C1 segment of cervical spinal cord (tissue), 14 donors: ENCODE results near the gene RNU1-3.
"Not testable (repeated sequence)": the region's sequence is repeated elsewhere in the genome, so short reads cannot be mapped to it uniquely, and the experiment has no call there.

Experiments used
- DNase-seq, 14 donors: peaks; one replicate each; lab custom pipeline; 2025; lab: John Stamatoyannopoulos, UW

The RNU1-3 gene

GRCh38 chr1:16694308-16694702, 27.6 kb upstream of the RNU1-3 start:
- DNase-seq: not testable (repeated sequence)

GRCh38 chr1:16693449-16694307, 26.9 kb upstream of the RNU1-3 start:
- DNase-seq: not testable (repeated sequence)

DNA sequence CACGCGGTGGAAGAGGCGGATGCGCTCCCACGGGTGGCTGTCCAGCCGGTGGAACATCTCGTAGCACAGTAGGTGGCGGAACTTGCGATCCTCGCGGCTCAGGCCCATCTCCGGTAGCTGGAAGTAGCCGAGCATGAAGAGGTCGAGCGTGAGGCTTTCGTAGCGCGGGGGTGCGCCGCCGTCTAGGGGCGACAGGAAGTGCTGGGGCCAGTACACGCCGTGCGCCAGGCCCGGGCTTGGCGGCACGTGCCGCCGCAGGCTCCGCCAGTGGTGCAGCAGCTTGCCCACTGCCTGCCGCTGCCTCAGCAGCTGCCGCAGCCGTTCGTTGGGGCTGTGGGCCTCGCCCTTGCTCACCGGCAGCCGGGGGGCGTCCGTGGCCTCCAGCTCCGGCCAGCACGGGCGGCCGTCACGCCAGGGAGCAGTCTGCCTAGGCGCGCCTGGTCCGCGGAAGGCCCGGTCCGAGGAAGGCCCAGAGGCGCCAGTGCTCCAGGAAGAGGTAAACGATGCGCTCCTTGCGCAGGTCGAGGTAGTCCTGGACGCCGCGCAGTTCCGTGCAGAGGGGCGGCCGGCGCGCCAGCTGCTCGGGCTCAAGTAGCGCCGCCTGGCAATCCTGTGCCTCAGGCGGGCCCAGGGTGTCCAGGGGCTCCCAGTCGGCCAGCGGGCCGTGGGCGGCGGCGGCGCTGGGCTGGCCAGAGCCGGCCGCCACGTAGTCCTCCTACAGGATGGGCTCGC, 26.1 kb upstream of the RNU1-3 start:
- not testable (repeated sequence) for DNase-seq

DNA sequence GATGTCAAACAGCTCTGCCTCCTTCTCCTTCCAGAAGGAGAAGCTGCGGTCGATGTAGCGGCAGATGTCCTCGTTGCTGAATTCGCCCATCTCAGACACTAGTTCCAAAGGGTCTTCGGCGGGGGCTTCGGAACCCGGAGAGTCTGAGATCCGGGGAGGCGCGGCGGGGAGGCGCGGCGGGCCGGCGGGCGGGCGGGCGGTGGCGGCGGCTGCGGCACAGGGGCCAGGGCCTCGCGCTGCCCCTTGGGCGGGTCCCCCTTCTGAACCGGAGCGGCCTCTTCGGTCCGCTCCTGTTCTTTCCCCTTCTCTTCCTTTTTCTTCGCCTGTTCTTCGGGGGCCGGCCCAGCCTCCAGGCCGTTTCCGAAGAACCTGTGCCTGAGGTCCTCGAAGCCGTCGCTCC, 25.5 kb upstream of the RNU1-3 start:
- DNase-seq: not testable (repeated sequence)

DNA sequence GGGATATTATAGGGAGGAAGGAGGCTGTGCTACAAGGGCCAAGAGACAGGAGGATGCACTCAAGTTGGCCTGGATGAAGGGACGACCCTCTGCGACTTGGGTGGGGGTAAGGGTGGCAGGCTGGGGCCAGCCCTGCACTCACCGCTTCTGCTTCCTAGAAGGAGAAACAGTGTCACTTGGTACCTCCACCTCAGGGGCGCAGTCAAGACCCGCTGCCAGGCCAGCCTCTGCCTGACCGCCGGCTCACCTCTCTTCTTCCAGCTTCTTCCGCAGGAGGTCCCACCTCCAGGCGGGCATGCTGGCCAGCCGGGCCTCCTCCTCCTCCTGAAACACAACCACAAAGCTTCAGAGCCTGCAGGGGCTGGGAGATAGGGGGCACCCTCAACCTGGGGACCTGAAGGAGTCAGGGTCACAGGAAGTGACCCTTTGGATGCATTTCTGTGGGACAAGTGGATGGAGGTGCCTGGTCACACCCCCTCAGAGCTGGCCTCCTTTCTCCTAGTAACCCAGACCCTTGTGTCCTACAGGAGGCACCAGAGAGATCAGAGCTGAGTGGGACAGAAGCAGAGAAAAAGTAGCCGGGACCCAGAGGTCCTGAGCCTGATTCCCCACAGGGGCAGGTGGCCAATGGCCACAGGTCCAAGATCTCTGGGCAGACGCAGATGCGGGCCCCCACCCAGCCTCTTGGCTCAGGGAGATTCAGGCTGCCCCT, 24.4 kb upstream of the RNU1-3 start:
- DNase-seq: not testable (repeated sequence)

DNA sequence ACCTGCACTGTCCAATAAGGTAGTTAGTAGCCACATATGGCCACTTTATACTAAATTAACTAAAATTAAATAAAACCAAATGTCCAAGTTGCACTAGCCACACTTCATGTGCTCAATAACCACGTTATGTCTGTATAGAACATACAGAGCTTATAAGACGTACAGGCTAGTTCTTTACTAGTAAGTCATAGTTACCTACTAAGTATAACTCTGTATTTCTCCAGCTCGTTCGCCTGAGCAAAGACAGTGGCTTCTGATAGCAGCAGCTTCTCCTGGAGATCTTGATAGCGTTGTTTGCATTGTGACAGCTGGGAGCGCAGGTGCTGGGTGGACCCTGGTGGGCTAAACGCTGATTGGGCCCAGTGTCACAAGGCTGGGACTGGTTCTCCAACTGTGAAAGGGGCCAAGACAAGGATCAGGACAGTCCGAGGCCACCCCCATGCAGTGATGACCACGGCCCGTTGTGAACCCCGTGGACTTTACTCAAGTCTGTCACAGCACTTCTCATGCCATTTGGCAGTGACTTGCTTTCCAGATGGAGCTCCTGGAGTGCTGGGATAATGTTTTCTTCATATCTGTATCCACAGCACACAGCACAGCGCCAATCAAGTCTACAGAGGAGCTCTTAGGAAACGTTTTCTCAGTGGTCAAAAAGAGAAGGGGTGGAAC, 20.5 kb upstream of the RNU1-3 start:
- peak in 1 of 14 donors; percentile 41 for DNase-seq

DNA sequence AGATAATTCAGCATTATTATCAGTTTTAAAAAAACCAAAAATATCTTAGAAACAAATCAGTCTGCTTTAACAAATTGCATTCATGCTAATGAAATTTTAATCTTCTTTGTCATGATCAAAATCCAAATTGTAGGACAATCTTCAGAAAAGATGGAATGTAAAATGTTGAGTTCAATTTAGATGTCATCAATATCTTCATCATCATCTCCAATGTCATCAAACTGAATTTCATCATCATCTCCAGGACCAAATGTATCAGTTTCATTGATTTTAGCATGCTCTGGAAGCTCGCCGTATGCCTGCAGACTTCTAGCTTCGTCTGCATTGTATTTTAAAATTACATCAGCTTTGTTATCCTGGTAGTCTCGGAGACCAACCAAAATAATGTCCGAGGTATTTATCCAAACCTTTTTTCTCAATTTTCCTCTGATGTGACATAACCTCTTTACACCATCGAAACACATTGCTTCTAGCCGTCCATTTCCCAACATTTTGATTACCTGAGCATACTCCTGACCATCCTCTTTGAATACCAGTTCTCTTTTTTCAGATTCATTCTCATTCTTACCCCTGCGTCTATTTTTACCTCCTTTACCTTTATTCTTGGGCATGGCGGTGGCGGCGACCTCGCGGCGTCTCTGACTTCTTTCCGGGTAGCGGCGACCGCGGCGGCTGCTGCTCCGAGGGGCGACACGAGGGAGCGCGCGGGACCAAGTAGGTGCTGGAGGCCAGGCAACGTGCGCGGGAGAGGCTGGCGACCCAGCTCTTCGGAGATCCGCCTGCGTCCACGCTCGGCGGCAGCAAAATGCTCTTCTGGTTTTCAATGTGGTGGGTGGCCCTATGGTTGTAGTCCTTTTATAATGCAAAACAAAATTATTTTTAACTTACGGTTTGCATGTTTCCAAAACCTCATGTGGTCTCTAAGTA, 19.0 kb upstream of the RNU1-3 start:
- not testable (repeated sequence) for DNase-seq

DNA sequence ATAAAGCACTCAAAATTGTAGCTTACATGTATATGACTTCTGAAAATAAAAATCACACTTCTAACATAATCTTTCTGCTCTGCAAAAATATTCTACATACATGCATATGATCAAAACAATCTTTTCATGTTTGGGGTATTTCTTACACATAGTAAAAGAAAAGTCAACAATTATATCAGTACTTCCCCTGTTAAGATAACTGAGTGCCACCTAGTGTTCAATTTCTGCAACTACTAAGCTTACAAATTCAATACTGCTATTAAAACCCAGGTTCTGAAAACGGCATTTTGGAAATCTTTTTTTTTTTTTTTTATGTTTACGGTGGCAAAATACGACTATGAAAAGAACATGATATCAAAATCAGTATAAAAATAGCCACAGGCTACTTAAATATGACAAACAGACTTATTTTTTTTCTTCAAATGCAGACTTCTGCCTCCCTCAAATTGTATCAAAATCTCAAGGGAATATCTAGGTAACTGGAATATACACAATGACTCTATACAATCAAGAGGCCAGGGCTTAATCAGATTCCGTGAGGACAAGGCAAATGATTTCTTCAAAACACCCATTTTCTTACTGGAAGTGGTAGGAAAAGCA, 18.1 kb upstream of the RNU1-3 start:
- DNase-seq: not testable (repeated sequence)

GRCh38 chr1:16684152-16684551, 17.4 kb upstream of the RNU1-3 start:
- DNase-seq: not testable (repeated sequence)

- not testable (repeated sequence) for DNase-seq
Measured at GRCh38 chr1:16682803-16683202, 16.1 kb upstream of the RNU1-3 start.

- DNase-seq: not testable (repeated sequence)
Measured at GRCh38 chr1:16680366-16680765, 13.6 kb upstream of the RNU1-3 start.

GRCh38 chr1:16677552-16678431, 11.0 kb upstream of the RNU1-3 start:
- peak in 1 of 14 donors; percentile 10 for DNase-seq

- DNase-seq: not testable (repeated sequence)
Measured at GRCh38 chr1:16676661-16677523, 10.1 kb upstream of the RNU1-3 start.

DNA sequence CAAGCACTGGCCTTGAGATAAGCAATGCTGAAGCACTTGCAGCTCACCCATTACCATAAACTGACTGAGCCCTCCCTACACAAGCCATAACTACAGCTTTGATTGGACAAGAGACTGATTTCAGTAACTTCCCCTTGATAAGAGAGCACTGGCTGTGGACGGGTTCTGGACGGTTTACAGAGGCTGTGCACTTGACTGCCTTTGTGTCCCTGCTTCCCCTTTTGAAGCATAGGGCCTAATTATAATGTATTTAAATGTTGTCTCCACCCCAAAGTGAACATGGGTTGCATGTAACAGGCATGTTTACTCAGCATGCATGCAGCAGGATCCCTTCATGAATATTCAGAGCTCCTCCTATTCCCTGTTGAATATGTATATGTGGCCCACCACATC, 8.4 kb upstream of the RNU1-3 start:
- not testable (repeated sequence) for DNase-seq

DNA sequence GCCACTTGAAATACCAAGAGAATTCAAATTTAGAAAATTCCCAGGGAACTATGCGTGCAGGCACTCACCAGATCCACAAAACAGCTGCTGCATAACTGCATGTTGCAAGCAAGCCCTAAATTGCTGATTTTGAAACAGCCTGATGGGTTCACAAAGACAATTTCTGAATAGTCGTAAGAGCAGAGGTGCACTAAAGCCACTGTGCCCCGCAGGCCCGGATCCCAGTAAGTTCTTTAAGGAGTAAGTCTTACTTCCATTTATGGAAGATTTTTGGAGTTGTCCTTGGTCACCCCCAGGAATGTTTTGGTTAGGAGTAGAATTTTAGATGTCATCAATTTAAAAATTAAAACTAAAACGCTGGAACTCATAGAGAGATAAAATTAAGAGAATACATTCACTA, 7.2 kb upstream of the RNU1-3 start:
- DNase-seq: not testable (repeated sequence)

DNA sequence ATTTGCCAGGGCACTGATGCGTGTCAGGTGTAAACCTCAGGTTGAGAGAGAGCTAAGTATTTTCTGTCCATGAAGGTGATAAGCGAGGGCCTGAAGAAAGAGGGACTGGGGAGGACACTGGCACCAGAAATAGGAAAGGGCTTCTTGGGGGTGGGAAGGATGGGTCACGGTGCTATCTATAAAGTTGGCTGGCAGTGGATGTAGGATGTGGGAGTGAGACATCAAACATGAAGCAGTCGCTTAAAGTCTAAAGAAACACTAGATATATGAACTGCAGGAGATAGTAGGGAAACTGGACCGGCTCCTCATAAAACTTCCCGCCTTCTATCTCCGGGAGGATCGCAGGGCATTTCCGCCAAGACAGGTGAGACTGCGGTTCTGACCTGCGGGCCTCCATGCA, 912 bp downstream of the RNU1-3 start:
- DNase-seq: not testable (repeated sequence)

DNA sequence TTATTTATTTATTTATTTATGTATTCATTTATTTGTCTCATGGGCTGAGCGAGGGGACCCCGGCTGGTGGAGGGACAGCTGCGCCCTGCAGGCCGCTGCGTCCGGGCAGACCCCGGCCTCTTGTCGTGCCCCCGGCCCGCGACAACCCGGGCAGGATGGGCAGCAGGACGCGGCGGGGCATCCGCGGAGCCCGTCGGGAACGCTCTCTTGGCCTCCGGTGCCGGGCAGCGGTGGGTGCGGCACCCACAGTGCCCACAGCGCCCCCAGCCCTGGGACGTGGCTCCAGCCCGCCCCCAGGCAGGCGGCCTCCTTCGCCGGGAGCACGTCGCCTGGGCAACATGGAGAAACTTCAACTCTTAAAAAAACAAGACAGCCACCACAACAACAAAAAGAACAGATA, 8.5 kb downstream of the RNU1-3 start:
- DNase-seq: not testable (repeated sequence)
